DND-41 (cell line): ENCODE results near the gene C1orf21.

Source experiments
- ATAC-seq: fragments of 200-7000 bp; cut with Tn5 transposase; 3 replicates; pipeline ENCODE4 v1.9.1; 2021; ENCODE audit warnings: low read depth; ENCODE audit not compliant: insufficient read depth
- DNase-seq: peaks from one replicate; pipeline ENCODE4 v3.0.0-alpha.2; 2020
- H2AFZ ChIP-seq: 2 replicates; pipeline ENCODE4 v1.6.0; 2012; ENCODE audit warnings: low read depth, low read length
- H3K27ac ChIP-seq: 2 replicates; pipeline ENCODE4 v1.5.1; 2012; ENCODE audit warnings: low read length, inconsistent platforms
- H3K27me3 ChIP-seq: fragments of 200-600 bp; sonication (generic); 2 replicates; pipeline ENCODE4 v1.6.0; 2012; ENCODE audit warnings: low read length, mild to moderate bottlenecking, inconsistent platforms; ENCODE audit not compliant: insufficient read depth, poor library complexity
- H3K36me3 ChIP-seq: 2 replicates; pipeline ENCODE4 v1.5.1; 2012; ENCODE audit warnings: low read length, inconsistent platforms; ENCODE audit not compliant: insufficient read depth
- H3K4me1 ChIP-seq: 2 replicates; pipeline ENCODE4 v1.5.1; 2012; ENCODE audit warnings: mild to moderate bottlenecking, low read length; ENCODE audit not compliant: insufficient read depth
- H3K4me2 ChIP-seq: 2 replicates; pipeline ENCODE4 v1.6.0; 2012; ENCODE audit warnings: mild to moderate bottlenecking, moderate library complexity, low read length, inconsistent platforms; ENCODE audit not compliant: insufficient read depth
- H3K4me3 ChIP-seq, 2 experiments: fragments of 200-600 bp in 1 of 2; shearing (Covaris generic) in 1 of 2; 2 replicates each; pipeline ENCODE4 v1.5.1; 2012 to 2016; ENCODE audit warnings: inconsistent platforms in 2 of 2, low read length in 2 of 2, mild to moderate bottlenecking in 2 of 2, low read depth in 1 of 2, moderate library complexity in 1 of 2
- H3K79me2 ChIP-seq: 2 replicates; pipeline ENCODE4 v1.6.0; 2012; ENCODE audit warnings: low read length, inconsistent platforms; ENCODE audit not compliant: insufficient read depth
- H3K9ac ChIP-seq: 2 replicates; pipeline ENCODE4 v1.6.0; 2012; ENCODE audit warnings: low read depth, mild to moderate bottlenecking, inconsistent platforms, low read length, moderate library complexity
- H3K9me3 ChIP-seq: 2 replicates; pipeline ENCODE4 v1.5.1; 2012; ENCODE audit warnings: low read length, moderate library complexity, mild to moderate bottlenecking, inconsistent platforms; ENCODE audit not compliant: insufficient read depth, severe bottlenecking
- H4K20me1 ChIP-seq: 2 replicates; pipeline ENCODE4 v1.6.0; 2012; ENCODE audit warnings: low read length; ENCODE audit not compliant: insufficient read depth
- CTCF ChIP-seq: IDR thresholded peaks from 2 replicates; pipeline ENCODE4 v1.5.1; 2012; ENCODE audit warnings: borderline replicate concordance, low read length, moderate library complexity, mild to moderate bottlenecking; ENCODE audit not compliant: poor library complexity, severe bottlenecking; ENCODE audit errors: extremely low read depth
- EZH2 ChIP-seq: IDR thresholded peaks from 3 replicates; pipeline ENCODE4 v1.6.1; 2012; ENCODE audit warnings: borderline replicate concordance, low read depth, mild to moderate bottlenecking, moderate library complexity, low read length, inconsistent platforms; ENCODE audit not compliant: severe bottlenecking

C1orf21 gene

GRCh38 chr1:184351416-184351975 is 35.3 kb upstream of the C1orf21 start:
- Histone ChIP-seq H3K79me2 (no peaks in the 10 kb centered on the region), H2AFZ (no peak overlapping the region), H3K9ac (no peak overlapping the region), H3K4me1 (no peaks in the 10 kb centered on the region), H3K4me2 (no peak overlapping the region), H3K9me3 (no peaks in the 10 kb centered on the region), H3K4me3 (no peak overlapping the region), H4K20me1 (no peaks in the 10 kb centered on the region), H3K36me3 (no peaks in the 10 kb centered on the region), H3K27me3 (no peaks in the 10 kb centered on the region), H3K27ac (no peak overlapping the region)
- TF ChIP-seq CTCF (no peak), EZH2 (no peak)
- no peak for ATAC-seq
- no peak for DNase-seq

DNA sequence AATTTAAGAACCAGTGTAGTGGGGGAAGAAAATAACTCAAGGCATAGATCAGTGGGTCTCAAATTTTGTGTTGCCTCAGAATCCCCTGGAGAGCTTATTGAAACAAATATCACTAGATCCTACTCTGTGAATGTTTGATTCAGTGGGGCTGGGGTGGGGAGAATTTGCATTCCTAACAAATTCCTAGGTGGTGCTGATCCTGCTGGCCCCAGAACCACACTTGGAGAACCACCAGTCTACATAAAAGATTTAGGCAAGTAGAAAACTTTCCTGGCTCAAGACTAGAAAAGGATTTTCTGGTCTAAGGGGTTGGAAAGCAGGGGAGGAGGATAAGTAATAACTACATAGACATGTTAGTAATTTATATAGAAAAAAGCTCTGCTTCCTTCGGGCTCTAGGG is 34.1 kb upstream of the C1orf21 start:
- no peaks in the 10 kb centered on the region for H4K20me1 ChIP-seq
- H2AFZ ChIP-seq: no peak overlapping the region
- no peak overlapping the region for H3K9ac ChIP-seq
- H3K79me2 ChIP-seq: no peaks in the 10 kb centered on the region
- ATAC-seq: no peak
- no peaks in the 10 kb centered on the region for H3K27me3 ChIP-seq
- H3K4me3 ChIP-seq: no peak overlapping the region
- TF ChIP-seq EZH2: no peak
- TF ChIP-seq CTCF: no peak
- no peak overlapping the region for H3K4me2 ChIP-seq
- H3K9me3 ChIP-seq: no peaks in the 10 kb centered on the region
- DNase-seq: no peak
- H3K4me1 ChIP-seq: no peaks in the 10 kb centered on the region
- no peaks in the 10 kb centered on the region for H3K36me3 ChIP-seq
- no peak overlapping the region for H3K27ac ChIP-seq

DNA sequence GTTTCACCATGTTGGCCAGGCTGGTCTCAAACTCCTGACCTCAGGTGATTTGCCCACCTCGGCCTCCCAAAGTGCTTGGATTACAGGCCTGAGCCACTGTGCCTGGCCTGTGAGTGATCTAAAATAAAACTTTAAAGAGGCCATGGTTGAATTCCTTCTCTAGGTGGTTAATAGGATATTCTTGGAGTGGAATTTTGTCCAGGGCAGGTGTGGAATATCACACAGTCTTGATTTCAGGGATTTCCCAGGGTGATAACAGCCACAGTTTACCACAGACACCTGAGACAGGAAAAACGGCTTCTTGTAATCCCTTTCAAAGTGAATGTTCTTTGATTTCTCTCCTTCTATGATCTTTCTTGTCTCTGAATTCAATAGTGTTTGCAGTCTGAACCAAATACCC is 32.1 kb upstream of the C1orf21 start:
- no peak overlapping the region for H3K4me3 ChIP-seq
- TF ChIP-seq EZH2 (no peak), CTCF (no peak)
- no peaks in the 10 kb centered on the region for H3K4me1 ChIP-seq
- H3K9ac ChIP-seq: no peak overlapping the region
- H3K27me3 ChIP-seq: no peaks in the 10 kb centered on the region
- H3K79me2 ChIP-seq: no peaks in the 10 kb centered on the region
- H2AFZ ChIP-seq: no peak overlapping the region
- H3K4me2 ChIP-seq: no peak overlapping the region
- H3K36me3 ChIP-seq: no peaks in the 10 kb centered on the region
- no peak for ATAC-seq
- no peak for DNase-seq
- no peaks in the 10 kb centered on the region for H4K20me1 ChIP-seq
- H3K27ac ChIP-seq: no peak overlapping the region
- H3K9me3 ChIP-seq: no peaks in the 10 kb centered on the region

- Histone ChIP-seq H3K79me2 (no peaks in the 10 kb centered on the region), H3K9me3 (no peaks in the 10 kb centered on the region), H3K4me1 (no peaks in the 10 kb centered on the region), H3K36me3 (no peaks in the 10 kb centered on the region), H3K4me3 (no peak overlapping the region), H4K20me1 (no peaks in the 10 kb centered on the region), H3K27me3 (no peaks in the 10 kb centered on the region), H3K9ac (no peak overlapping the region), H3K4me2 (no peak overlapping the region), H3K27ac (no peak overlapping the region), H2AFZ (no peak overlapping the region)
- no peak for ATAC-seq
- TF ChIP-seq EZH2: no peak
- no peak for TF ChIP-seq CTCF
- no peak for DNase-seq
These were observed 29.9 kb upstream of the C1orf21 start for GRCh38 chr1:184356891-184357290.
